Epithelial cell of esophagus (primary cell): Measurements from ENCODE around the gene DCANP1.

Source experiments
- DNase-seq: peaks from one replicate; pipeline ENCODE4 v3.0.0; 2010; ENCODE audit warnings: low read depth
- H3K4me3 ChIP-seq: 2 replicates; pipeline ENCODE4 v1.5.1; 2011; ENCODE audit warnings: mild to moderate bottlenecking, low read length, control low read depth
- TF ChIP-seq, protein P1 (sequence below): IDR thresholded peaks from 2 replicates; pipeline ENCODE4 v1.5.1; 2011; ENCODE audit warnings: low read depth, mild to moderate bottlenecking, low read length, control low read depth, inconsistent platforms; ENCODE audit not compliant: insufficient read depth; ENCODE audit errors: missing control alignments

Gene DCANP1

DNA sequence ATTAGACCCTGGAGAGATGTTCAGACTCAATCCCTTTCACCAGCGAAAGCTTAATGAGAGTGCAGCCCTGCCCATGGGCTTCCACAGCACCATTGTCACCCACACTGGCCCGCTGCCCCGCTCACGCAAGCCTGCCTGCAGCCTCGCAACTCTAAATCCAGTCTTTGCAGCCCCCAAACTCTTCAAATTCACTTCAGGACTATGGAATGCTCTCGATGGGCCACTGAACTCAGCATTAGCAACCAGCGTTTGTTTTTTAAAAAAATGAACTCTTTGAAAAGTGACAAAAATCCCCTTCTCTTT lies 17.1 kb downstream of the DCANP1 start:
- no peak for DNase-seq
- TF ChIP-seq, protein P1, sequence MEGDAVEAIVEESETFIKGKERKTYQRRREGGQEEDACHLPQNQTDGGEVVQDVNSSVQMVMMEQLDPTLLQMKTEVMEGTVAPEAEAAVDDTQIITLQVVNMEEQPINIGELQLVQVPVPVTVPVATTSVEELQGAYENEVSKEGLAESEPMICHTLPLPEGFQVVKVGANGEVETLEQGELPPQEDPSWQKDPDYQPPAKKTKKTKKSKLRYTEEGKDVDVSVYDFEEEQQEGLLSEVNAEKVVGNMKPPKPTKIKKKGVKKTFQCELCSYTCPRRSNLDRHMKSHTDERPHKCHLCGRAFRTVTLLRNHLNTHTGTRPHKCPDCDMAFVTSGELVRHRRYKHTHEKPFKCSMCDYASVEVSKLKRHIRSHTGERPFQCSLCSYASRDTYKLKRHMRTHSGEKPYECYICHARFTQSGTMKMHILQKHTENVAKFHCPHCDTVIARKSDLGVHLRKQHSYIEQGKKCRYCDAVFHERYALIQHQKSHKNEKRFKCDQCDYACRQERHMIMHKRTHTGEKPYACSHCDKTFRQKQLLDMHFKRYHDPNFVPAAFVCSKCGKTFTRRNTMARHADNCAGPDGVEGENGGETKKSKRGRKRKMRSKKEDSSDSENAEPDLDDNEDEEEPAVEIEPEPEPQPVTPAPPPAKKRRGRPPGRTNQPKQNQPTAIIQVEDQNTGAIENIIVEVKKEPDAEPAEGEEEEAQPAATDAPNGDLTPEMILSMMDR: no peak
- no peak overlapping the region for H3K4me3 ChIP-seq

DNA sequence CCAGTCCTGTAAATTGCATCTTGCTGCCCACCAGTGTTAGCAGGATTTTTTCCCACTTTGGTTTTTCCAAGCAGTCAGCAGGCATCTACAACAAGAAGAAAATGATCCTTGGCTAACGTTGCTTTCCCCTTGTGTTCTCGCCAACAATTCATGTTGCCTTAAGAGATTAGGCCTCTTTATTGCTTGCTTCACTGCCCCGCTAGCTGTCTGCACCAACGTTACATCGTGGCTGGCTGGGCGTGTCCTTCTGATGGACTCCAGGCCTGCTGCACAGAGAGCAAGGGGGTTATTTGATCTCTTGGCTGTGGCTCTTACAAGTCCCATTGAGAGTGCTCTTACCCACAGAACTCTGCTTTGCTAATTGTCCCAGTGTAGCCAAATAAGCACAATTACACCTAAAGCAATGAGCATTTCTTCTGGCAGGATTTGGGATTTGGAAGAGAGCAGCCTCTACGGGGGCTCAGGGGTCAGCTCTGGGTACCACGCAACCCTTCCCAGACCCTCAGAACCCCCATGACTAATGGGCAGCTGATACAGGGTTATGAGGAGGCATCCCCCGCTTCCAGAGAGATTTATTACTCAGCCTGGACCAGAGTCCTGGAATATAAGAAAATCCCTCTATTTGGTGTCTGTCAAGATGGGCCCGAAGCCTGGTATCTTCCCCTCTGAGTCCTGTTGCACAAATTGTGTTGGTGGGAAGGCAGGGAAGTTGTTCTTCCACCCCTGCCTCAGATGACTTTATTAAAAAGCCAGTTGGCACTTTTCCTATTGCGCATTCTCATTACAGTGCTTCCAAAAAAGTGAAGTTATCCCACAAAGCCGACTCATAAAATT lies 17.6 kb downstream of the DCANP1 start:
- DNase-seq: no peak
- TF ChIP-seq, protein P1: no peak
- H3K4me3 ChIP-seq: no peak overlapping the region

DNA sequence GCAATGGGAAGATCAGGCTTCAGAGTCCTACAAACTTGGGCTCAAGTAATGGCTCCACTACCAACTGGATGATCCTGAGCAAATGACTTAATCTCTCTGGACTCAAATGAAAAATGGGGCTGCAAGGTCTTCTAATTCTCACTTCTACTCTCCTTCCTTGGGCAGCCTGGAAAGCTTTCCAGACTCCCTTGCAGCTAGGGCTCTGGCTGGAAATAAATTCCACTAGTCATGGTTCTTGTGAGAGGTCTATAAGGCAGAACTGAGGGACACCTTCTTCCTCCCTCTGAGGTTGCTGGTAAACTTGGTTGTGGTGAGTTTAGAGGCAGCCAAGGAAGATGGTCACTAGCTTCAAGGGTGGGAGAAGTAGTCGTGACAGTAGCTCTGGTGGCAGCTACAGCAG lies 18.6 kb downstream of the DCANP1 start:
- no peak overlapping the region for H3K4me3 ChIP-seq
- no peak for DNase-seq
- TF ChIP-seq, protein P1: no peak

GRCh38 chr5:135426102-135427082 lies 20.8 kb downstream of the DCANP1 start:
- peak; percentile 68 for DNase-seq
- TF ChIP-seq, protein P1: peak; percentile 79

GRCh38 chr5:135425641-135426040 lies 21.5 kb downstream of the DCANP1 start:
- no peak overlapping the region for H3K4me3 ChIP-seq
- DNase-seq: no peak
- TF ChIP-seq, protein P1: no peak

More at GRCh38 chr5:135426102-135427082, 20.8 kb downstream of the DCANP1 start:
- no peak overlapping the region for H3K4me3 ChIP-seq

GRCh38 chr5:135423846-135424168 lies 23.3 kb downstream of the DCANP1 start:
- no peak for DNase-seq
- TF ChIP-seq, protein P1: no peak
- H3K4me3 ChIP-seq: no peak overlapping the region
